OCI-LY3 (cell line): Measurements from ENCODE around the gene TMEM51.

Source experiments
- H2AFZ ChIP-seq: fragments of 200-600, 300-600 bp; shearing (Covaris generic); 2 replicates; pipeline ENCODE4 v1.6.0; 2014; ENCODE audit warnings: antibody characterized with exemption, low read depth, low read length
- H3K27ac ChIP-seq: fragments of 200-600, 300-600 bp; sonication (generic); 2 replicates; pipeline ENCODE4 v1.5.1; 2014; ENCODE audit warnings: mild to moderate bottlenecking, low read length, moderate library complexity, mixed read lengths
- H3K27me3 ChIP-seq: fragments of 200-600, 300-600 bp; sonication (generic); 2 replicates; pipeline ENCODE4 v1.6.1; 2014; ENCODE audit warnings: low read depth, low read length, mixed read lengths
- H3K36me3 ChIP-seq: fragments of 200-600, 300-600 bp; sonication (generic); replicated peaks from 2 replicates; pipeline ENCODE3; 2014; ENCODE audit warnings: low read depth, low read length, mixed read lengths
- H3K4me1 ChIP-seq: fragments of 300-600, 200-600 bp; sonication (generic); 2 replicates; pipeline ENCODE4 v1.6.1; 2014; ENCODE audit warnings: low read length, mixed read lengths
- H3K4me2 ChIP-seq: fragments of 200-600, 300-600 bp; sonication (generic); 2 replicates; pipeline ENCODE4 v1.6.1; 2014; ENCODE audit warnings: low read length, mixed read lengths
- H3K4me3 ChIP-seq: fragments of 300-600, 200-600 bp; sonication (generic); 2 replicates; pipeline ENCODE4 v1.5.1; 2014; ENCODE audit warnings: antibody characterized with exemption, mild to moderate bottlenecking, low read length, moderate library complexity
- H3K79me2 ChIP-seq: fragments of 300-600, 200-600 bp; shearing (Covaris generic); 2 replicates; pipeline ENCODE4 v1.6.1; 2014; ENCODE audit warnings: mild to moderate bottlenecking, low read length, mixed read lengths
- H3K9ac ChIP-seq: fragments of 300-600, 200-600 bp; shearing (Covaris generic); 2 replicates; pipeline ENCODE4 v1.6.0; 2014; ENCODE audit warnings: mild to moderate bottlenecking, low read length, moderate library complexity
- H3K9me3 ChIP-seq: fragments of 200-600, 300-600 bp; shearing (Covaris generic); 2 replicates; pipeline ENCODE4 v1.6.1; 2014; ENCODE audit warnings: low read length, mixed read lengths; ENCODE audit not compliant: insufficient read depth
- H4K20me1 ChIP-seq: fragments of 200-600, 300-600 bp; sonication (generic); 2 replicates; pipeline ENCODE4 v1.6.1; 2016; ENCODE audit warnings: low read length, mixed read lengths; ENCODE audit not compliant: insufficient read depth
- EZH2phosphoT487 ChIP-seq: fragments of 200-600 bp; shearing (Covaris generic); IDR thresholded peaks from 2 replicates; pipeline ENCODE4 v1.6.1; 2018; ENCODE audit warnings: antibody characterized with exemption, mixed run types, low read depth
- TF ChIP-seq, protein P1 (sequence below): fragments of 200-600, 300-600 bp; sonication (generic); IDR thresholded peaks from 2 replicates; pipeline ENCODE4 v1.5.1; 2014; ENCODE audit warnings: antibody characterized with exemption, low read length, low read depth

Gene TMEM51

DNA sequence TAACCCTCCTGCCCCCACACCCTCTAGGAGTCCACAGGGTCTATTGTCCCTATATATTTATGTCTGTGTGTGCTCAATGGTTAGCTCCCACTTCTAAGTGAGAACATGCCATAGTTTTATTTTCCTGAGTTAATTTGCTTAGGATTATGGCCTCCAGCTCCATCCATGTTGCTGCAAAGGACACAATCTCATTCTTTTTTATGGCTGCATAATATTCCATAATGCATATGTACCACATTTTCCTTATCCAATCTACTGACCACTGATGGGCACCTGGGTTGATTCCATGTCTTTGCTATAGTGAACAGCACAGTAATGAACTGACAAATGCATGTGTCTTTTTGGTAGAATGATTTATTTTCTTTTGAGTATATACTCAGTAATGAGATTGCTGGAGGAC lies 80.1 kb downstream of the TMEM51 start:
- Histone ChIP-seq H3K27ac (no peak overlapping the region), H3K36me3 (no peaks in the 10 kb centered on the region), H3K4me2 (no peak overlapping the region), H2AFZ (no peak overlapping the region), H3K4me3 (no peak overlapping the region), H3K4me1 (peaks cover 11% of the 10 kb centered on the region), H3K9ac (no peak overlapping the region), H3K27me3 (no peaks in the 10 kb centered on the region), H3K9me3 (no peaks in the 10 kb centered on the region), H4K20me1 (no peaks in the 10 kb centered on the region), H3K79me2 (no peaks in the 10 kb centered on the region)
- TF ChIP-seq, protein P1, sequence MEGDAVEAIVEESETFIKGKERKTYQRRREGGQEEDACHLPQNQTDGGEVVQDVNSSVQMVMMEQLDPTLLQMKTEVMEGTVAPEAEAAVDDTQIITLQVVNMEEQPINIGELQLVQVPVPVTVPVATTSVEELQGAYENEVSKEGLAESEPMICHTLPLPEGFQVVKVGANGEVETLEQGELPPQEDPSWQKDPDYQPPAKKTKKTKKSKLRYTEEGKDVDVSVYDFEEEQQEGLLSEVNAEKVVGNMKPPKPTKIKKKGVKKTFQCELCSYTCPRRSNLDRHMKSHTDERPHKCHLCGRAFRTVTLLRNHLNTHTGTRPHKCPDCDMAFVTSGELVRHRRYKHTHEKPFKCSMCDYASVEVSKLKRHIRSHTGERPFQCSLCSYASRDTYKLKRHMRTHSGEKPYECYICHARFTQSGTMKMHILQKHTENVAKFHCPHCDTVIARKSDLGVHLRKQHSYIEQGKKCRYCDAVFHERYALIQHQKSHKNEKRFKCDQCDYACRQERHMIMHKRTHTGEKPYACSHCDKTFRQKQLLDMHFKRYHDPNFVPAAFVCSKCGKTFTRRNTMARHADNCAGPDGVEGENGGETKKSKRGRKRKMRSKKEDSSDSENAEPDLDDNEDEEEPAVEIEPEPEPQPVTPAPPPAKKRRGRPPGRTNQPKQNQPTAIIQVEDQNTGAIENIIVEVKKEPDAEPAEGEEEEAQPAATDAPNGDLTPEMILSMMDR = no peak
- TF ChIP-seq EZH2phosphoT487 = no peak

DNA sequence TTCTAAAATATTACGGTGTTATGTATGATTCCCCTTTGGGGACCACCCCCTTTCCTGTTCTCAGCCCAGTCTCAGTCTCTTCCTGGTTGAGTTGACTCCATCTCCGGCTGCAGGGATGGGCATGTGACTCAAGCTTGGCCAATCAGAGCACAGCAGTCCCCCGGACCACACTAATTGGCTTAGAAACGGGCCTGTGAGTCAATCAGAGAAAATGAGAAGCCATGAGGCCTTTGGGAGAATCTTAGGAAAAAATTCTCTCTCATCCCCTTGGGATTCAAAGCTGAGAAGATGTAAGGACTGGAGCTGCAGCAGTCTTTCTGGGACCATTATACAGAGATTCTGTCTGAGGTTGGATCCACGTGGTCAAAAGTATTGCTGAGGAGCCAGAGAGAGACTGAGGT lies 82.8 kb downstream of the TMEM51 start:
- no peak overlapping the region for H3K4me2 ChIP-seq
- no peak overlapping the region for H3K4me3 ChIP-seq
- no peaks in the 10 kb centered on the region for H3K27me3 ChIP-seq
- peaks cover 8% of the 10 kb centered on the region for H3K4me1 ChIP-seq
- no peak overlapping the region for H3K9ac ChIP-seq
- H2AFZ ChIP-seq = no peak overlapping the region
- no peaks in the 10 kb centered on the region for H4K20me1 ChIP-seq
- no peaks in the 10 kb centered on the region for H3K79me2 ChIP-seq
- H3K27ac ChIP-seq = no peak overlapping the region
- no peaks in the 10 kb centered on the region for H3K36me3 ChIP-seq
- H3K9me3 ChIP-seq = no peaks in the 10 kb centered on the region
- TF ChIP-seq EZH2phosphoT487 = no peak
- TF ChIP-seq, protein P1 = no peak

DNA sequence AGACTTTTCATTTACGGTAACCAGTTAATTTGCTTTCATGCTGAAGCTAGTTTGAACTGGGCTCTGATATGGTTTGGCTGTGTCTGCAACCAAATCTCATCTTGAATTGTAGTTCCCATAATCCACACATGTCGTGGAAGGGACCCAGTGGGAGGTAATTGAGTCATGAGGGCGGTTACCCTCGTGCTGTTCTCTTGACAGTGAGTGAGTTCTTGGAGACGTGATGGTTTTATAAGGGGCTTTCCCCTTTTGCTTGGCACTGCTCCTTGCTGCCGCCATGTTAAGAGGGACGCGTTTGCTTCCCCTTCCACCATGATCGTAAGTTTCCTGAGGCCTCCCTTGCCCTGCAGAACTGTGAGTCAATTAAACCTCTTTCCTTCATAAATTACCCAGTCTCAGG lies 83.2 kb downstream of the TMEM51 start:
- Histone ChIP-seq H3K4me2 (no peak overlapping the region), H3K36me3 (no peaks in the 10 kb centered on the region), H3K4me3 (no peak overlapping the region), H4K20me1 (no peaks in the 10 kb centered on the region), H3K27me3 (no peaks in the 10 kb centered on the region), H3K27ac (no peak overlapping the region), H3K9me3 (no peaks in the 10 kb centered on the region), H3K79me2 (no peaks in the 10 kb centered on the region), H3K9ac (no peak overlapping the region), H2AFZ (no peak overlapping the region), H3K4me1 (peaks cover 4% of the 10 kb centered on the region)
- TF ChIP-seq EZH2phosphoT487 = no peak
- TF ChIP-seq, protein P1 = no peak

DNA sequence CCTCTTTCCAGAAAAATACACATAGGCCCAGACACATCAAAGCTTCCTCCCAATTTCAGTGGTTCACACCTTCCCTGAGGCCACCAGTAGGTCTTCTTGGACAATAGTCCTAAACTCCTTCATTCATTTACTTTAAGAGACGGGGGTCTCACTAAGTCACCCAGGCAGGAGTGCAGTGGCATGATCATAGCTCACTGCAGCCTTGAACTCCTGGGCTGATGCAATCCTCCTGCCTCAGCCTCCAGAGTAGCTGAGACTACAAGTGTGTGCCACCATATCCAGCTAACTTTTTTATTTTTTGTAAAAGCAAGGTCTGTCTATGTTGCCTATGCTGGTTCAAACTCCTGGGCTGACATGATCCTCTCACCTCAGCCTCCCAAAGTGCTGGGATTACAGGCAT lies 85.2 kb downstream of the TMEM51 start:
- H3K9me3 ChIP-seq = no peaks in the 10 kb centered on the region
- H3K4me2 ChIP-seq = no peak overlapping the region
- H3K27ac ChIP-seq = no peak overlapping the region
- peaks cover 6% of the 10 kb centered on the region for H3K4me1 ChIP-seq
- H3K27me3 ChIP-seq = no peaks in the 10 kb centered on the region
- H4K20me1 ChIP-seq = no peaks in the 10 kb centered on the region
- no peak overlapping the region for H3K9ac ChIP-seq
- TF ChIP-seq EZH2phosphoT487 = no peak
- TF ChIP-seq, protein P1 = no peak
- H2AFZ ChIP-seq = no peak overlapping the region
- no peak overlapping the region for H3K4me3 ChIP-seq
- no peaks in the 10 kb centered on the region for H3K79me2 ChIP-seq
- no peaks in the 10 kb centered on the region for H3K36me3 ChIP-seq
